Transverse colon (tissue), 4 donors: ENCODE data around the gene RPLP2. TPM values are rescaled to one million over a fixed set of nuclear protein-coding genes. Genes with fewer than 3 reads are reported as not detected.

ENCODE experiments used
- DNase-seq: peaks from one replicate; pipeline ENCODE4 v3.0.0-alpha.2; 2019
- H3K27ac ChIP-seq, 4 donors: fragments of 200-600 bp; sonication (generic); 2 replicates each; pipeline ENCODE4 v1.5.1; 2016 to 2018; ENCODE audit warnings: inconsistent platforms in 4 of 4
- H3K27me3 ChIP-seq: fragments of 200-600 bp; sonication (generic); 2 replicates; pipeline ENCODE4 v1.5.1; 2017; ENCODE audit warnings: inconsistent platforms
- H3K36me3 ChIP-seq, 4 donors: fragments of 200-600 bp; sonication (generic); 2 replicates each; pipeline ENCODE4 v1.5.1; 2017 to 2019; ENCODE audit warnings: inconsistent platforms in 4 of 4
- H3K4me1 ChIP-seq, 4 donors: fragments of 200-600 bp; sonication (generic); 2 replicates each; pipeline ENCODE4 v1.5.1; 2017 to 2020; ENCODE audit warnings: inconsistent platforms in 4 of 4
- H3K4me3 ChIP-seq, 4 donors: fragments of 200-600 bp; sonication (generic); 1 replicate in 1 of 4; 2 replicates in 3 of 4; pipeline versions ENCODE4 v1.5.1 to v1.6.1; 2017 to 2019; ENCODE audit warnings: inconsistent platforms in 4 of 4
- H3K9me3 ChIP-seq, 2 donors: fragments of 200-600 bp; sonication (generic); 2 replicates each; pipeline ENCODE4 v1.5.1; 2017 to 2019; ENCODE audit warnings: inconsistent platforms in 2 of 2
- EP300 ChIP-seq: sonication (generic); formaldehyde crosslinking; IDR thresholded peaks from one replicate; pipeline ENCODE4 v1.6.1; 2017; ENCODE audit warnings: antibody characterized with exemption, low read depth
- POLR2A ChIP-seq: fragments of 450-650 bp; IDR thresholded peaks from one replicate; pipeline ENCODE4 v1.6.1; 2016; ENCODE audit warnings: antibody characterized with exemption, mild to moderate bottlenecking, moderate library complexity
- POLR2AphosphoS5 ChIP-seq, 3 donors: sonication (generic); formaldehyde crosslinking; IDR thresholded peaks; one replicate each; pipeline ENCODE4 v1.6.1; 2016; ENCODE audit warnings: antibody characterized with exemption in 3 of 3
- WGBS, 2 donors: methylation state at CpG; one replicate each; pipeline ENCODE4 v1.1.5; 2018; ENCODE audit warnings: low coverage in 1 of 2; 5-methylcytosine and 5-hydroxymethylcytosine counted together
- in situ Hi-C, 4 donors: fragments of 200-750 bp; cut with MboI; loops; one replicate each; pipeline versions ENCODE4 v1.15.0 to v1.15.1; 2017; ENCODE audit warnings: low sequenced_read_pairs in 3 of 4, low pct_ligation_motif_present in 1 of 4, low pct_unique_long_range_greater_than_20kb in 1 of 4
- intact Hi-C: fragments of 100-400 bp; cut with DNase I; formaldehyde crosslinking; loops from one replicate; pipeline ENCODE4 v1.15.1; 2023; ENCODE audit warnings: low total_unique reads
- total RNA-seq, 4 donors: library from RNA; depleted of rRNA; stranded (reverse); fragments of >200 nt; gene quantifications; one replicate each; pipeline ENCODE4 v1.1.0, GENCODE V29; 2016
- TF ChIP-seq, protein P1 (sequence below), 5 experiments: fragments of 200-600 bp in 3 of 5; fragments of 450-650 bp in 2 of 5; sonication (generic) in 3 of 5; IDR thresholded peaks; 1 replicate in 2 of 5; 2 replicates in 3 of 5; pipeline ENCODE4 v1.5.1; 2016 to 2017; ENCODE audit warnings: antibody characterized with exemption in 5 of 5, inconsistent platforms in 3 of 5, mild to moderate bottlenecking in 2 of 5, moderate library complexity in 1 of 5

The RPLP2 gene
- total RNA-seq, 4 donors from 2014 or later, result 273 to 670 (median 466) TPM

- Histone ChIP-seq H3K9me3 (no peaks in the 10 kb centered on the region), H3K36me3 (peaks cover 0 to 13% (median 3%) of the 10 kb centered on the region in 4 donors), H3K27me3 (no peaks in the 10 kb centered on the region), H3K4me1 (peaks cover 16 to 32% (median 21%) of the 10 kb centered on the region in 4 donors), H3K4me3 (no peak overlapping the region), H3K27ac (no peak overlapping the region)
- in situ Hi-C loops, result no loop called here
- no peak for DNase-seq
- no peak for TF ChIP-seq POLR2A
- no peak for TF ChIP-seq EP300
- TF ChIP-seq, protein P1, sequence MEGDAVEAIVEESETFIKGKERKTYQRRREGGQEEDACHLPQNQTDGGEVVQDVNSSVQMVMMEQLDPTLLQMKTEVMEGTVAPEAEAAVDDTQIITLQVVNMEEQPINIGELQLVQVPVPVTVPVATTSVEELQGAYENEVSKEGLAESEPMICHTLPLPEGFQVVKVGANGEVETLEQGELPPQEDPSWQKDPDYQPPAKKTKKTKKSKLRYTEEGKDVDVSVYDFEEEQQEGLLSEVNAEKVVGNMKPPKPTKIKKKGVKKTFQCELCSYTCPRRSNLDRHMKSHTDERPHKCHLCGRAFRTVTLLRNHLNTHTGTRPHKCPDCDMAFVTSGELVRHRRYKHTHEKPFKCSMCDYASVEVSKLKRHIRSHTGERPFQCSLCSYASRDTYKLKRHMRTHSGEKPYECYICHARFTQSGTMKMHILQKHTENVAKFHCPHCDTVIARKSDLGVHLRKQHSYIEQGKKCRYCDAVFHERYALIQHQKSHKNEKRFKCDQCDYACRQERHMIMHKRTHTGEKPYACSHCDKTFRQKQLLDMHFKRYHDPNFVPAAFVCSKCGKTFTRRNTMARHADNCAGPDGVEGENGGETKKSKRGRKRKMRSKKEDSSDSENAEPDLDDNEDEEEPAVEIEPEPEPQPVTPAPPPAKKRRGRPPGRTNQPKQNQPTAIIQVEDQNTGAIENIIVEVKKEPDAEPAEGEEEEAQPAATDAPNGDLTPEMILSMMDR (IDR thresholded peaks at IDR 0.05), result no peak
- TF ChIP-seq POLR2AphosphoS5 (IDR thresholded peaks at IDR 0.05), result no peak
- intact Hi-C loops, result no loop called here
- WGBS, 2 donors, result 84 to 87% methylated on average over 8 to 11 of the region's 11 CpGs
Observed at GRCh38 chr11:816433-816779, 6.6 kb downstream of the RPLP2 start.

GRCh38 chr11:818396-819128 is 8.8 kb downstream of the RPLP2 start, which contains the start of gene PNPLA2:
PNPLA2 (plus strand) TSS chr11:818914; CDS start chr11:819719, 805 bp downstream.
- no peaks in the 10 kb centered on the region for H3K27me3 ChIP-seq
- in situ Hi-C loops (no loop called here), intact Hi-C loops (no loop called here)
- no peaks in the 10 kb centered on the region for H3K9me3 ChIP-seq
- no peaks in the 10 kb centered on the region for H3K36me3 ChIP-seq
- 35% methylated on average over 19 of the region's 20 CpGs; no CpG with 5 or more reads in 1 of the 2 donors for WGBS, 2 donors
- peak; percentile 84 for TF ChIP-seq POLR2A
- TF ChIP-seq POLR2AphosphoS5 (IDR thresholded peaks at IDR 0.05), result peak in 2 of 3 donors; percentile 85 to 89
- TF ChIP-seq, protein P1 (IDR thresholded peaks at IDR 0.05), result no peak
- no peak for TF ChIP-seq EP300
- peak within 1 kb of the TSS; percentile 96 to 100 (median 97) for H3K27ac ChIP-seq
- H3K4me1 ChIP-seq, result peaks cover 16 to 34% (median 29%) of the 10 kb centered on the region in 4 donors
- peak; percentile 75 for DNase-seq
- H3K4me3 ChIP-seq, result peak within 1 kb of the TSS; percentile 62 to 97 (median 86)

DNA sequence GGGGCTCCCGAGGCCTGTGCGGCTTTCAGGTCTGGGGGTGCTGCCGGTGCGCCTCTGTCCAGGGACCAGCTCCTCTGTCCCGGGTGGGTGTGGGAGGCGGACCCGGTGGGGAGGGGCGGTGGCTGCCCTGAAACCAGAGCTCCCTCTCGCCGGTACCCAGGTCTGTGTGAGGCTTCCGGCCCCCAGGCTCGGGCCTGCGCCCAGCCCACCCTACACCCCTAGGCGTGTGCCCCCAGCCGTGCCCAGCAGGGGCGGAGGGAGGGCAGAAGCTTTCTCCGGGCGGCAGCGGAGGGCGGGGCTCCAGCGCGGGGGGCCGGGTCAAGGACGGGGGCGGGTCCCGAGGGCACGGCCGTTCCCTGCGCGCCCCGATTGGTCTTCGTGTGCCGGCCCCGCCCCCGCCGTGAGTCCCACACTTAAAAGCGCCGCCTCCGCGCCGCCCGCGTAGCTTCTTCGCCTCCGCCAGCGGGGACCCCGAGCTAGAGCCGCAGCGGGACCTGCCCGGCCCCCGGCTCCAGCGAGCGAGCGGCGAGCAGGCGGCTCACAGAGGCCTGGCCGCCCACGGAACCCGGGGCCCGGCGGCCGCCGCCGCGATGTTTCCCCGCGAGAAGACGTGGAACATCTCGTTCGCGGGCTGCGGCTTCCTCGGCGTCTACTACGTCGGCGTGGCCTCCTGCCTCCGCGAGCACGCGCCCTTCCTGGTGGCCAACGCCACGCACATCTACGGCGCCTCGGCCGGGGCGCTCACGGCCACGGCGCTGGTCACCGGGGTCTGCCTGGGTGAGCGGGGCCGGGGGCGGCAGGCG is 9.6 kb downstream of the RPLP2 start:
- Histone ChIP-seq H3K27me3 (no peaks in the 10 kb centered on the region), H3K27ac (peak overlapping the region; percentile 96 to 100 (median 97)), H3K36me3 (peaks cover 0 to 5% (median 0%) of the 10 kb centered on the region in 4 donors), H3K4me1 (peaks cover 16 to 42% (median 36%) of the 10 kb centered on the region in 4 donors), H3K9me3 (no peaks in the 10 kb centered on the region), H3K4me3 (peak overlapping the region; percentile 62 to 97 (median 86))
- peak; percentile 48 for TF ChIP-seq EP300
- peak; percentile 47 for TF ChIP-seq POLR2A
- TF ChIP-seq, protein P1 (IDR thresholded peaks at IDR 0.05), result peak; percentile 23 to 78 (median 31)
- peak; percentile 77 to 88 (median 88) for TF ChIP-seq POLR2AphosphoS5 (IDR thresholded peaks at IDR 0.05)
- WGBS, 2 donors, result 1% methylated on average over 49 of the region's 96 CpGs; no CpG with 5 or more reads in 1 of the 2 donors
- in situ Hi-C loops, result no loop called here
- intact Hi-C loops, result no loop called here
- peak; percentile 96 for DNase-seq
